HL-60 (cell line): ENCODE results near the gene IPPK.

ENCODE experiments used
- GABPA ChIP-seq: IDR thresholded peaks from 2 replicates; pipeline ENCODE4 v1.6.1; 2012; ENCODE audit warnings: low read depth
- POLR2AphosphoS5 ChIP-seq: IDR thresholded peaks from 2 replicates; pipeline ENCODE4 v1.6.1; 2012; ENCODE audit warnings: low read depth

GRCh38 chr9:92647671-92648473, 22.1 kb downstream of the IPPK start:
- TF ChIP-seq GABPA (no peak), POLR2AphosphoS5 (no peak)
